Left kidney (tissue), 2 donors: ENCODE measurements around the gene GPRC5C. TPM values are rescaled to one million over a fixed set of nuclear protein-coding genes. Genes with fewer than 3 reads are reported as not detected.
"Not testable (repeated sequence)": the region's sequence is repeated elsewhere in the genome, so short reads cannot be mapped to it uniquely, and the experiment has no call there.

Source experiments
- DNase-seq: peaks from one replicate; pipeline ENCODE4 v3.0.0-alpha.2; 2013
- polyA plus RNA-seq: library from polyadenylated mRNA; unstranded; fragments of 120-200 nt; gene quantifications from one replicate; pipeline ENCODE4 v1.2.1, GENCODE V29; 2013; ENCODE audit not compliant: insufficient read length

Gene GPRC5C
- polyA plus RNA-seq, 1 donor, result 80.8 TPM

GRCh38 chr17:74404218-74404617, 27.7 kb upstream of the GPRC5C start:
- no peak for DNase-seq

- DNase-seq, result no peak
Measured at GRCh38 chr17:74404789-74405188, 27.1 kb upstream of the GPRC5C start.

GRCh38 chr17:74405311-74405710, 26.6 kb upstream of the GPRC5C start:
- DNase-seq, result not testable (repeated sequence)

GRCh38 chr17:74407384-74407783, 24.5 kb upstream of the GPRC5C start:
- no peak for DNase-seq

- no peak for DNase-seq
Measured at GRCh38 chr17:74408262-74408661, 23.6 kb upstream of the GPRC5C start.

- no peak for DNase-seq
Measured at GRCh38 chr17:74408815-74409214, 23.1 kb upstream of the GPRC5C start.

- DNase-seq, result no peak
Measured at GRCh38 chr17:74410001-74410443, 21.9 kb upstream of the GPRC5C start.

- no peak for DNase-seq
Measured at GRCh38 chr17:74412581-74412980, 19.3 kb upstream of the GPRC5C start.

GRCh38 chr17:74413491-74413890, 18.4 kb upstream of the GPRC5C start:
- DNase-seq, result no peak

GRCh38 chr17:74414510-74414909, 17.4 kb upstream of the GPRC5C start:
- DNase-seq, result no peak

GRCh38 chr17:74415608-74416396, 16.1 kb upstream of the GPRC5C start:
- no peak for DNase-seq

- no peak for DNase-seq
Measured at GRCh38 chr17:74417178-74418045, 14.5 kb upstream of the GPRC5C start.

GRCh38 chr17:74419928-74420411, 11.9 kb upstream of the GPRC5C start:
- no peak for DNase-seq

- no peak for DNase-seq
Measured at GRCh38 chr17:74424117-74424516, 7.8 kb upstream of the GPRC5C start.

GRCh38 chr17:74424657-74425056, 7.2 kb upstream of the GPRC5C start:
- no peak for DNase-seq

GRCh38 chr17:74426551-74427047, 5.3 kb upstream of the GPRC5C start:
- DNase-seq, result no peak

GRCh38 chr17:74427048-74427762, 4.7 kb upstream of the GPRC5C start:
- peak; percentile 81 for DNase-seq

GRCh38 chr17:74427763-74428153, 4.1 kb upstream of the GPRC5C start:
- DNase-seq, result no peak

GRCh38 chr17:74429604-74430384, 2.1 kb upstream of the GPRC5C start:
- no peak for DNase-seq

GRCh38 chr17:74430385-74430705, 1.5 kb upstream of the GPRC5C start:
- DNase-seq, result no peak
